IMR-90 (cell line): ENCODE results near the gene DGKB. TPM values are rescaled to one million over a fixed set of nuclear protein-coding genes. Genes with fewer than 3 reads are reported as not detected.

Source experiments
- ATAC-seq: fragments of 200-7000 bp; cut with Tn5 transposase; 2 replicates; pipeline ENCODE4 v1.9.1; 2020; ENCODE audit warnings: low read depth, mild to moderate bottlenecking, moderate library complexity
- BruUV-seq: library from RNA; stranded (reverse); fragments of 400-500 nt; replicated peaks from 2 replicates; lab custom pipeline; 2021; lab: Mats Ljungman, UMichigan
- CTCF ChIA-PET: fragments of 300-600 bp; formaldehyde crosslinking; extraction: SDS; loops from one replicate; lab custom pipeline; 2021; ENCODE audit warnings: antibody characterized with exemption; lab: Yijun Ruan, JAX
- POLR2A ChIA-PET: fragments of 300-600 bp; sonication (Branson Sonifier 250); formaldehyde crosslinking; loops from one replicate; lab custom pipeline; 2022; ENCODE audit warnings: antibody characterized with exemption; ENCODE audit not compliant: unreplicated experiment; lab: Charles Lee
- DNase-seq: peaks from one replicate; pipeline ENCODE4 v3.0.0; 2013
- H2AFZ ChIP-seq: replicated peaks from 2 replicates; pipeline ENCODE3; 2013; ENCODE audit warnings: low read length, mild to moderate bottlenecking; ENCODE audit not compliant: poor library complexity
- H2AK5ac ChIP-seq: 2 replicates; pipeline ENCODE4 v1.6.1; 2013; ENCODE audit warnings: low read depth, low read length, inconsistent platforms
- H2AK9ac ChIP-seq: replicated peaks from 2 replicates; pipeline ENCODE3; 2013; ENCODE audit warnings: mild to moderate bottlenecking, low read depth, low read length, moderate library complexity; ENCODE audit not compliant: poor library complexity
- H2BK120ac ChIP-seq: 2 replicates; pipeline ENCODE4 v1.6.1; 2013; ENCODE audit warnings: low read depth, low read length, inconsistent platforms
- H2BK15ac ChIP-seq: 3 replicates; pipeline ENCODE4 v1.6.1; 2013; ENCODE audit warnings: low read depth, low read length, inconsistent platforms
- H2BK20ac ChIP-seq: 2 replicates; pipeline ENCODE4 v1.6.1; 2013; ENCODE audit warnings: low read depth, mild to moderate bottlenecking, inconsistent platforms, low read length, moderate library complexity
- H2BK5ac ChIP-seq: 2 replicates; pipeline ENCODE4 v1.6.1; 2013; ENCODE audit warnings: mild to moderate bottlenecking, low read depth, low read length, inconsistent platforms; ENCODE audit not compliant: poor library complexity, severe bottlenecking
- H3K14ac ChIP-seq: replicated peaks from 2 replicates; pipeline ENCODE4 v1.6.1; 2013; ENCODE audit warnings: low read depth, low read length, inconsistent platforms
- H3K18ac ChIP-seq: 2 replicates; pipeline ENCODE4 v1.6.1; 2013; ENCODE audit warnings: low read depth, low read length, control low read depth
- H3K23ac ChIP-seq: 2 replicates; pipeline ENCODE4 v1.6.1; 2013; ENCODE audit warnings: low read depth, low read length, inconsistent platforms
- H3K27ac ChIP-seq: 2 replicates; pipeline ENCODE4 v1.5.1; 2013; ENCODE audit warnings: mild to moderate bottlenecking, control low read depth, low read length; ENCODE audit not compliant: insufficient read depth
- H3K27me3 ChIP-seq: 2 replicates; pipeline ENCODE4 v1.6.1; 2013; ENCODE audit warnings: low read length; ENCODE audit not compliant: control insufficient read depth, insufficient read depth
- H3K36me3 ChIP-seq: 2 replicates; pipeline ENCODE4 v1.6.1; 2013; ENCODE audit warnings: low read length, mixed read lengths; ENCODE audit not compliant: control insufficient read depth, insufficient read depth
- H3K4ac ChIP-seq: 2 replicates; pipeline ENCODE4 v1.6.1; 2013; ENCODE audit warnings: low read depth, low read length, inconsistent platforms
- H3K4me1 ChIP-seq: 2 replicates; pipeline ENCODE4 v1.6.1; 2013; ENCODE audit warnings: low read length, mixed read lengths; ENCODE audit not compliant: control insufficient read depth, insufficient read depth
- H3K4me2 ChIP-seq: 2 replicates; pipeline ENCODE4 v1.6.1; 2013; ENCODE audit warnings: low read depth, mild to moderate bottlenecking, control low read depth, low read length, moderate library complexity
- H3K4me3 ChIP-seq: 2 replicates; pipeline ENCODE4 v1.5.1; 2013; ENCODE audit warnings: low read depth, mild to moderate bottlenecking, control low read depth, low read length, moderate library complexity; ENCODE audit not compliant: insufficient read depth
- H3K56ac ChIP-seq: 2 replicates; pipeline ENCODE4 v1.6.1; 2013; ENCODE audit warnings: low read length, inconsistent platforms; ENCODE audit not compliant: insufficient read depth; ENCODE audit errors: extremely low read depth
- H3K79me1 ChIP-seq, 2 experiments: 2 replicates each; pipeline ENCODE4 v1.6.1; 2013; ENCODE audit warnings: low read length in 2 of 2, inconsistent platforms in 1 of 2, low read depth in 1 of 2
- H3K9ac ChIP-seq: 2 replicates; pipeline ENCODE4 v1.6.1; 2013; ENCODE audit warnings: low read depth, low read length, control low read depth
- H3K9me1 ChIP-seq: 2 replicates; pipeline ENCODE4 v1.6.1; 2013; ENCODE audit warnings: low read length, inconsistent platforms; ENCODE audit not compliant: insufficient read depth
- H3K9me3 ChIP-seq: 2 replicates; pipeline ENCODE4 v1.6.1; 2013; ENCODE audit warnings: low read length; ENCODE audit not compliant: control insufficient read depth, insufficient read depth
- H4K20me1 ChIP-seq: 2 replicates; pipeline ENCODE4 v1.6.1; 2013; ENCODE audit warnings: low read length, inconsistent platforms; ENCODE audit not compliant: insufficient read depth
- H4K5ac ChIP-seq: 2 replicates; pipeline ENCODE4 v1.6.1; 2013; ENCODE audit warnings: mild to moderate bottlenecking, low read depth, low read length, control low read depth
- H4K8ac ChIP-seq, 2 experiments: 2 replicates each; pipeline ENCODE4 v1.6.1; 2013; ENCODE audit warnings: low read depth in 2 of 2, low read length in 2 of 2, control low read depth in 1 of 2, inconsistent platforms in 1 of 2
- H4K91ac ChIP-seq: 2 replicates; pipeline ENCODE4 v1.6.1; 2013; ENCODE audit warnings: low read depth, low read length, inconsistent platforms; ENCODE audit not compliant: insufficient read depth
- CHD1 ChIP-seq: IDR thresholded peaks from 2 replicates; pipeline ENCODE4 v1.6.1; 2012; ENCODE audit warnings: low read depth, low read length, improper control_type of control experiment
- ELK1 ChIP-seq: fragments of 150-350 bp; IDR thresholded peaks from 2 replicates; pipeline ENCODE4 v1.6.1; 2016; ENCODE audit warnings: low read depth, mild to moderate bottlenecking, low read length, moderate library complexity, borderline replicate concordance
- RCOR1 ChIP-seq: IDR thresholded peaks from 2 replicates; pipeline ENCODE4 v1.6.1; 2012; ENCODE audit warnings: mild to moderate bottlenecking, low read length, improper control_type of control experiment; ENCODE audit not compliant: insufficient replicate concordance
- RFX5 ChIP-seq: IDR thresholded peaks from 2 replicates; pipeline ENCODE4 v1.8.0; 2012; ENCODE audit warnings: low read depth, mild to moderate bottlenecking, low read length, moderate library complexity
- WGBS, 2 experiments: methylation state at CpG; one replicate each; pipeline versions ENCODE4 v1.1.5 to v1.1.7; 2013; ENCODE audit warnings: missing lambda C conversion rate in 2 of 2; ENCODE audit not compliant: insufficient read length in 1 of 2; ENCODE audit errors: extremely low coverage in 2 of 2; 5-methylcytosine and 5-hydroxymethylcytosine counted together
- dilution Hi-C: fragments of 300-500 bp; cut with HindIII; formaldehyde crosslinking; loops from one replicate; pipeline ENCODE4 v1.14.3; 2018; ENCODE audit warnings: low sequenced_read_pairs; ENCODE audit not compliant: unreplicated experiment
- in situ Hi-C: fragments of 300-500 bp; cut with MboI; formaldehyde crosslinking; loops from 3 replicates; pipeline ENCODE4 v1.14.3; 2019; ENCODE audit warnings: low sequenced_read_pairs, inconsistent platforms, mixed read lengths
- intact Hi-C: fragments of 100-400 bp; cut with micrococcal nuclease; formaldehyde crosslinking; loops from 2 replicates; pipeline ENCODE4 v1.10.0; 2022
- polyA plus RNA-seq, 3 experiments: library from polyadenylated mRNA; depleted of rRNA; stranded (reverse); fragments of >200 nt; gene quantifications; 2 replicates each; pipeline ENCODE4 v1.2.3, GENCODE V29; 2012; ENCODE audit warnings: low replicate concordance in 1 of 3
- total RNA-seq: library from RNA; depleted of rRNA; stranded (reverse); fragments of >200 nt; gene quantifications from 2 replicates; pipeline ENCODE4 v1.2.3, GENCODE V29; 2012

The DGKB gene
- total and polyA plus RNA-seq, 2 of the 4 experiments (the other 2 are of a cell fraction) = not detected

GRCh38 chr7:14179781-14180180 is 722.8 kb downstream of the DGKB start:
- H3K23ac ChIP-seq = no peak overlapping the region
- no peak overlapping the region for H2BK5ac ChIP-seq
- H3K4me3 ChIP-seq = no peak overlapping the region
- no peak overlapping the region for H3K27ac ChIP-seq
- no peaks in the 10 kb centered on the region for H3K9me3 ChIP-seq
- no peak overlapping the region for H2BK20ac ChIP-seq
- intact Hi-C loops (no loop called here), dilution Hi-C loops (no loop called here), in situ Hi-C loops (no loop called here)
- no peaks in the 10 kb centered on the region for H4K20me1 ChIP-seq
- POLR2A ChIA-PET = no interaction called here
- no peaks in the 10 kb centered on the region for H3K79me1 ChIP-seq
- H3K27me3 ChIP-seq = no peaks in the 10 kb centered on the region
- no peak overlapping the region for H4K8ac ChIP-seq
- H3K4me2 ChIP-seq = no peak overlapping the region
- no peak overlapping the region for H3K4ac ChIP-seq
- no peak overlapping the region for H3K14ac ChIP-seq
- no peak overlapping the region for H3K18ac ChIP-seq
- DNase-seq (no peak), ATAC-seq (no peak)
- no CpG with 5 or more reads among the region's 6 CpGs for WGBS, 2 experiments
- no peak overlapping the region for H4K5ac ChIP-seq
- H3K56ac ChIP-seq = no peak overlapping the region
- no peak overlapping the region for H2AK5ac ChIP-seq
- H3K9me1 ChIP-seq = no peaks in the 10 kb centered on the region
- no peak overlapping the region for H2BK120ac ChIP-seq
- no peak overlapping the region for H2AK9ac ChIP-seq
- TF ChIP-seq RFX5 (no peak), CHD1 (no peak), ELK1 (no peak), RCOR1 (no peak)
- BruUV-seq = no TSS peak
- H2AFZ ChIP-seq = no peak overlapping the region
- H4K91ac ChIP-seq = no peak overlapping the region
- H3K36me3 ChIP-seq = no peaks in the 10 kb centered on the region
- CTCF ChIA-PET = no interaction called here
- H3K4me1 ChIP-seq = no peaks in the 10 kb centered on the region
- H3K9ac ChIP-seq = no peak overlapping the region
- no peak overlapping the region for H2BK15ac ChIP-seq
